GM19467 (cell line): ENCODE data around the gene OVCH1.
"Not testable (repeated sequence)": the region's sequence is repeated elsewhere in the genome, so short reads cannot be mapped to it uniquely, and the experiment has no call there.

Source experiments
- ATAC-seq: cut with Tn5 transposase; IDR thresholded peaks from one replicate; pipeline ENCODE4 v1.9.1; 2021; ENCODE audit warnings: mild to moderate bottlenecking, moderate library complexity; ENCODE audit not compliant: unreplicated experiment

Gene OVCH1

DNA sequence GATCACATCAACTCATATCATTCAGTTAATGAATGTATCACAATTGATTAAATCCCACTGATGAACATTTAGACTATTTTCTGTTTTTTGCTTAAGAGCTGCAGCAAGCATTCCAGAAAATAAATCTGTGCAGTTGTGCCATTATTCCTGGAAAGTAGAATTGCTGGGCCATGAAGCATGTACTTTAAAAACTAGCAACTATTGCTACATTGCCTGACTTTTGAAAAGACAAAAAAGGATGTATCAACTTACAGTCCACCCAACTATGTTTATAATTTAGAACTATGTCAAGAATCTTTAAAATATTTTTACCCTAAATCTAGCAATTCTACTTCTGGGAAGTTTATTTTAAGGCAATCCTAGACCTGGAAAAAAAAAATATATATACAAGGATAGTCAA is 83.1 kb downstream of the OVCH1 start:
- ATAC-seq = no peak

GRCh38 chr12:29405561-29405960 is 91.9 kb downstream of the OVCH1 start:
- no peak for ATAC-seq

DNA sequence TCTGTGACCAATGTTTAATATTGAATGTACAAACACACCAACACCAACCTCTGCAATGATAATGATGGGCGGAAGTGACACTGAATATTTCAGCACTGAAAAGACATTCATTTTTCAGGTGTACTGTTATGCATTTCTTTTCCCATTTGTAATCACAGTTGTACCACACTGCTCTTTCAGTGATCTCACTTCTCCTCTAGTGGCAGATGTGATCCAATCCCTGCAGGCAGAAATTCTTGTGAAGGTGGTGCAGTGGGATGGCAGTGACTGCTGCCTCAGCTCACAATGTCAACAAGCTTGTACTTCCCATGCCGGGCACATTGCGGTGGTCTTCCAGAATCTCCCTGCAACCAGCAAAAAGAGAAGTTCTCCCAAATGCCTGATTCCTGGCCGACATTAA is 93.5 kb downstream of the OVCH1 start:
- no peak for ATAC-seq

DNA sequence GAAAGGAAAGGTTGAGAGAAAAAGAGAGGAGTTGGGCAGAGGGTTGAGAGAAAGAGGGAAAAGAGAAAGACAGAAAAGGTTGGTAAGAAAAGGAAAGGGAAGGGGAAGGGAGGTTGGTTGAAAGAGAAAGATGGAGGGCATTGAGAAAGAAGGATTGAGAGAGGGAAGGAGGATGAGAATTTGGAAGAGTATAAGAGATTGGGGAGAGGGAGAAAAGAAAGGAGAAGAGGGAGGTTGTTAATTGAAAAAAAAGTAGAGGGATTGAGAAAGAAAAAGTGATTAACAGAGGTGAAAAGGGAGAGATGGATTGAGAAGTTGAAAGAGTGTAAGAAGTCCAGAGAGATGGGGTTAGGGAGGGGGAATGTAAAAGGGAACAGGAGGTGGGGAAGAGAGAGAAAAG is 95.0 kb downstream of the OVCH1 start:
- ATAC-seq = no peak

- no peak for ATAC-seq
Measured at GRCh38 chr12:29398495-29398894, 99.0 kb downstream of the OVCH1 start.

DNA sequence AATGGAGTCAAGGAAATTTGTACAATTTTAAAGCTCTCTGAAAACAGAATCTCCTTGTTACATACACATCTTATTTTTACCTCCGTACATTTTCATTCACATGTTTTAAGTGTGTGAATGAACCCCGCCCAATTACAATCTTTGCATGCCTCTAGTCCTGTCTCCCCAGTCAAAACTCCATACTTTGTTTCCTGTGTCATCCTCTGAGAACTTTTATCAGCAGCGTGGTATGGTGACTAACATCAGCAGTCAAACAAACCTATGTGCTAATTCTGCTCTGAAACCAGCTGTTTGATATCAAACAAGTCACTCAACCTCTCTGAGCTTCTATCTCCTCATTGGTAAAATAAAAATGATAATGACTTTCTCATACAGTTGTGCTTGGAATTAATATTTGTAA is 100.7 kb downstream of the OVCH1 start:
- no peak for ATAC-seq

DNA sequence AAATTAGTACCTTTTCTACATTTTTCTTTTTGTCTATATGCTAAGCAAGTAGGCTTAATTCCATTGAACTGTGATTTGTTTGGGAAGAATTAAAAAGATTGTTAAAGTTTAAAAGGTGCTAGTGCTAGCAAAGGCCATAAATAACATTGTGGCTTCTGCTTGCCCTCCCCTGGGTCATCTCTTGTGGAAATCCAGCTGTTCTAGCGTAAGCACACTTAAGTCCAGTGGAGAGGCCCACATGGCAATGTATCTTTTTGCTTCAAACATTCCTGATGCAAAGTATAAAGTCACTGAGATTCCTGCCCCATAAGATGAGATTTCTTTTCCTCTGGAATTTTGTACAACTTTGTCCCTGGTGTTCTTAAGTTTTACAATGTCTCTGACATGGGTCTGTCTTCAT is 102.1 kb downstream of the OVCH1 start:
- no peak for ATAC-seq

- not testable (repeated sequence) for ATAC-seq
Measured at GRCh38 chr12:29390419-29390818, 107.1 kb downstream of the OVCH1 start.

DNA sequence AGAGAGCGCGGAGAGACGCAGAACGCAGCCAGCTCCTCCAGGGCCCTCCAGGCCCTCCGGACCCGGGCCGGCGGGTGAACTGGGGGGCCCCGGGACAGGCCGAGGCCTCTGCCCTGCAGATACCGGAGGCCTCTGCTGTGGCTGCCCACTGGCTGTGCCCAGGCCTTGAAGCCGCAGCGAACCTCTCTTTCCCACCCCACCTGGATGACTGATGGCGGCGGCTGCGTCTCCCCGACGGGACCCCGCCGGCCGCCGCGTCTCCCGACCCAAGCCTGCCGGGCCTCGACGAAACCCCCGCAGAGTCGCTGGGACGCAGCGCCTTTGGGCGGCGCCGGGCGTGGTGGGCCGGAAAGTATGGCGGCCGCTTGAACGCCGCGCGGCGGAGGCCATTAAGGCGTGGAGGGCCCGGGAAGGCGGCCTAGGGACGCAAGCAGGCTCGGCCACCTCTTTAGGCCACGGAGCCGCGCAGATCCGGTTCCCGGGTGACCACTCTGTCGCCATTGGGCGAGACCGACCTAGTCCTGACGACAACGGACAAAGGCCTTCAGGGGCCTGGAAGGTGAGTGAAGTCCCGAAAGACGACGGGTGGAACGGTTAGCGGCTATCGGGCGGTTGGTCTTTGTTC is 108.1 kb downstream of the OVCH1 start:
- no peak for ATAC-seq

DNA sequence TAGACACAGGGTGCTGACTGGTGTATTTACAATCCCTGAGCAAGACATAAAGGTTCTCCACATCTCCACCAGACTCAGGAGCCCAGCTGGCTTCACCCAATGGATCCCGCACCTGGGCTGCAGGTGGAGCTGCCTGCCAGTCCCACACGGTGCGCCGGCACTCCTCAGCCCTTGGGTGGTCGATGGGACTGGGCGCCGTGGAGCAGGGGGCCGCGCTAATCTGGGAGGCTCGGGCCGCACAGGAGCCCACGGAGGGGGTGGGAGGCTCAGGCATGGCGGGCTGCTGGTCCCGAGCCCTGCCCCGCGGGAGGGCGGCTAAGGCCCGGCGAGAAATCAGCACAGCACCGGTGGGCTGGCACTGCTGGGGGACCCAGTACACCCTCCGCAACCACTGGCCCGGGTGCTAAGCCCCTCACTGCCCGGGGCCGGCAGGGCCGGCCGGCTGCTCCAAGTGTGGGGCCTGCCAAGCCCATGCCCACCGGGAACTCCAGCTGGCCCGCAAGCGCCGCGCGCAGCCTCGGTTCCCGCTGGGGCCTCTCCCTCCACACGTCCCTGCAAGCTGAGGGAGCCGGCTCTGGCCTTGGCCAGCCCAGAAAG is 111.3 kb downstream of the OVCH1 start:
- not testable (repeated sequence) for ATAC-seq

- not testable (repeated sequence) for ATAC-seq
Measured at GRCh38 chr12:29385194-29385593, 112.3 kb downstream of the OVCH1 start.

GRCh38 chr12:29382251-29382650 is 115.2 kb downstream of the OVCH1 start:
- ATAC-seq = no peak

DNA sequence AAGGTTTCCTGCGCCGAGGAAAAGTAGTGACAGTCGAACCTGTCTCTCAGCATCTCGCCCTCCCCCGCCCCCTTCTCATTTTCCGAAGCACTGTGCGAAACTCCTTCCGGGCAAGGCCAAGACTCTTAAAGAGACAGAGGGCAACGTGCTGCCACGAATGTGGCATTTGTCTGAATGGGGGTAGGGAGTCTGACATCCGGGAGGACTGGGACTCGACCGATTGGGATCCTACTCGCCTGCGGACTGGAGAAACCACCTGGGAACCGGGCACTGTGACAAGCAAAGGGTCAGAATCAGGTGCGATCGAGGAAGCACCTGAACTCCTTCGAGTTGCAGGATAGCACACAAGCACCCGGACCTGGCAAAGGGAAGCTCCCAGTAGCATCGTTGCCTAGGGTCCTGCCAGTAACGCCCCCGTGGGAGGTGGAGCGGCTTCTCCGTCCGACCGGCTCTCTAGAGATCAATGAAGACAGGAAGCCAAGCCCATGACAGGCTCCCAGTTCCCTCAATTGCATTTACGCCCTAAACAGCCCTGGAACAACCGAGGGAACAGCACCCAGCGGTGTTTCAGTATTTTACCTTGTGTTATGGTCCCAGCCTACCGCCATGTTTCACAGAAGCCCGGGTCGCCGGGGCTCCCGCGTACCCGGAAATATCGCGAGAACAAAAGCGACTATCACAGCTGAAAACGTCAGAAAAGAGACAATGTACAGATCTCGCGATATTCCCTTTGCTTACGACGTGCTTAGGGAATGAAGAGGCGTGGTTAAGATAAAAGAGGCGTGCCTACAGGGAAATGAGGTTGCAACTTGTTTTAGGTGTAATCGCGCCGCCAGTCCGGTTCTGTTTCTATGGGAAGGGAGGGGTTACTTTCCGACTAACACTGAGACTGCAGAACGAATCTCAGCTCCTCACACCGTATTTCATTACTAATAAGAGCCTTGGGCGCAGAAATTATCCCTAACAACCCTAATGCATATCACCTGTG is 116.7 kb downstream of the OVCH1 start, which contains the start of gene ERGIC2:
TSS of gene ERGIC2 (minus strand) at position 637 of the 988 bp plus-strand sequence. CDS start 9,539 bp downstream, outside the sequence.
- peak; percentile 94 for ATAC-seq
